ENCODE data around the gene RAET1E.
"Not testable (repeated sequence)": the region's sequence is repeated elsewhere in the genome, so short reads cannot be mapped to it uniquely, and the experiment has no call there.

Gene RAET1E

GRCh38 chr6:149895833-149896271 lies 2.1 kb downstream of the RAET1E start:
- Histone ChIP-seq H3F3A (ENCODE audit: insufficient read depth) (no peaks in the 10 kb centered on the region), H4K20me1 (ENCODE audit: low read depth, low read length) (no peaks in the 10 kb centered on the region), H2AFZ (ENCODE audit: low read depth, low read length, severe bottlenecking) (no peak overlapping the region), H3K9me2 (replicated peaks; ENCODE audit: insufficient read depth, low read length) (no peaks in the 10 kb centered on the region), H3K4me2 (ENCODE audit: low read depth, low read length, poor library complexity, severe bottlenecking) (no peak overlapping the region), H3K4me3 (ENCODE audit: insufficient read depth, low read length, poor library complexity, severe bottlenecking) (no peak overlapping the region), H3K27me3 (ENCODE audit: low read length) (no peaks in the 10 kb centered on the region), H3K27ac (ENCODE audit: low read depth, low read length) (no peak overlapping the region), H3K36me3 (ENCODE audit: low read length) (no peaks in the 10 kb centered on the region), H3K9me3 (ENCODE audit: insufficient read depth, low read length) (no peaks in the 10 kb centered on the region), H3K79me2 (ENCODE audit: insufficient read depth, low read length) (no peaks in the 10 kb centered on the region), H3K9ac (ENCODE audit: low read length) (no peak overlapping the region)
- TF ChIP-seq, protein P1, sequence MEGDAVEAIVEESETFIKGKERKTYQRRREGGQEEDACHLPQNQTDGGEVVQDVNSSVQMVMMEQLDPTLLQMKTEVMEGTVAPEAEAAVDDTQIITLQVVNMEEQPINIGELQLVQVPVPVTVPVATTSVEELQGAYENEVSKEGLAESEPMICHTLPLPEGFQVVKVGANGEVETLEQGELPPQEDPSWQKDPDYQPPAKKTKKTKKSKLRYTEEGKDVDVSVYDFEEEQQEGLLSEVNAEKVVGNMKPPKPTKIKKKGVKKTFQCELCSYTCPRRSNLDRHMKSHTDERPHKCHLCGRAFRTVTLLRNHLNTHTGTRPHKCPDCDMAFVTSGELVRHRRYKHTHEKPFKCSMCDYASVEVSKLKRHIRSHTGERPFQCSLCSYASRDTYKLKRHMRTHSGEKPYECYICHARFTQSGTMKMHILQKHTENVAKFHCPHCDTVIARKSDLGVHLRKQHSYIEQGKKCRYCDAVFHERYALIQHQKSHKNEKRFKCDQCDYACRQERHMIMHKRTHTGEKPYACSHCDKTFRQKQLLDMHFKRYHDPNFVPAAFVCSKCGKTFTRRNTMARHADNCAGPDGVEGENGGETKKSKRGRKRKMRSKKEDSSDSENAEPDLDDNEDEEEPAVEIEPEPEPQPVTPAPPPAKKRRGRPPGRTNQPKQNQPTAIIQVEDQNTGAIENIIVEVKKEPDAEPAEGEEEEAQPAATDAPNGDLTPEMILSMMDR (IDR thresholded peaks at IDR 0.05; ENCODE audit: insufficient read depth, low read length, poor library complexity, severe bottlenecking), result no peak
- TF ChIP-seq EZH2phosphoT487 (conservative IDR thresholded peaks at IDR 0.05; ENCODE audit: low read length), result no peak

GRCh38 chr6:149895048-149895590 lies 2.8 kb downstream of the RAET1E start:
- Histone ChIP-seq H3K9me3 (ENCODE audit: insufficient read depth, low read length) (no peaks in the 10 kb centered on the region), H3F3A (ENCODE audit: insufficient read depth) (no peaks in the 10 kb centered on the region), H3K36me3 (ENCODE audit: low read length) (no peaks in the 10 kb centered on the region), H3K79me2 (ENCODE audit: insufficient read depth, low read length) (no peaks in the 10 kb centered on the region), H2AFZ (ENCODE audit: low read depth, low read length, severe bottlenecking) (no peak overlapping the region), H3K4me2 (ENCODE audit: low read depth, low read length, poor library complexity, severe bottlenecking) (no peak overlapping the region), H4K20me1 (ENCODE audit: low read depth, low read length) (no peaks in the 10 kb centered on the region), H3K27me3 (ENCODE audit: low read length) (no peaks in the 10 kb centered on the region), H3K27ac (ENCODE audit: low read depth, low read length) (no peak overlapping the region), H3K9me2 (replicated peaks; ENCODE audit: insufficient read depth, low read length) (no peaks in the 10 kb centered on the region), H3K4me3 (ENCODE audit: insufficient read depth, low read length, poor library complexity, severe bottlenecking) (no peak overlapping the region), H3K9ac (ENCODE audit: low read length) (no peak overlapping the region)
- TF ChIP-seq EZH2phosphoT487 (conservative IDR thresholded peaks at IDR 0.05; ENCODE audit: low read length), result no peak
- TF ChIP-seq, protein P1 (IDR thresholded peaks at IDR 0.05; ENCODE audit: insufficient read depth, low read length, poor library complexity, severe bottlenecking), result no peak

GRCh38 chr6:149891864-149892263 lies 6.0 kb downstream of the RAET1E start:
- H3K27ac ChIP-seq (ENCODE audit: low read depth, low read length), result not testable (repeated sequence)

GRCh38 chr6:149891259-149891658 lies 6.7 kb downstream of the RAET1E start:
- Histone ChIP-seq H3F3A (ENCODE audit: insufficient read depth) (no peaks in the 10 kb centered on the region), H3K36me3 (ENCODE audit: low read length) (no peaks in the 10 kb centered on the region), H3K27me3 (ENCODE audit: low read length) (no peaks in the 10 kb centered on the region), H3K27ac (ENCODE audit: low read depth, low read length) (no peak overlapping the region), H3K79me2 (ENCODE audit: insufficient read depth, low read length) (no peaks in the 10 kb centered on the region), H3K9me3 (ENCODE audit: insufficient read depth, low read length) (no peaks in the 10 kb centered on the region), H2AFZ (ENCODE audit: low read depth, low read length, severe bottlenecking) (no peak overlapping the region), H3K9me2 (replicated peaks; ENCODE audit: insufficient read depth, low read length) (no peaks in the 10 kb centered on the region), H3K9ac (ENCODE audit: low read length) (no peak overlapping the region), H3K4me2 (ENCODE audit: low read depth, low read length, poor library complexity, severe bottlenecking) (no peak overlapping the region), H3K4me3 (ENCODE audit: insufficient read depth, low read length, poor library complexity, severe bottlenecking) (no peak overlapping the region), H4K20me1 (ENCODE audit: low read depth, low read length) (no peaks in the 10 kb centered on the region)
- no peak for TF ChIP-seq EZH2phosphoT487 (conservative IDR thresholded peaks at IDR 0.05; ENCODE audit: low read length)
- TF ChIP-seq, protein P1 (IDR thresholded peaks at IDR 0.05; ENCODE audit: insufficient read depth, low read length, poor library complexity, severe bottlenecking), result no peak

More at GRCh38 chr6:149891864-149892263, 6.0 kb downstream of the RAET1E start:
- not testable (repeated sequence) for H3K36me3 ChIP-seq (ENCODE audit: low read length); H2AFZ ChIP-seq (ENCODE audit: low read depth, low read length, severe bottlenecking); H3K9ac ChIP-seq (ENCODE audit: low read length); H3K4me3 ChIP-seq (ENCODE audit: insufficient read depth, low read length, poor library complexity, severe bottlenecking); H4K20me1 ChIP-seq (ENCODE audit: low read depth, low read length); H3K79me2 ChIP-seq (ENCODE audit: insufficient read depth, low read length); H3K4me2 ChIP-seq (ENCODE audit: low read depth, low read length, poor library complexity, severe bottlenecking); H3K9me3 ChIP-seq (ENCODE audit: insufficient read depth, low read length); H3K27me3 ChIP-seq (ENCODE audit: low read length); H3K9me2 ChIP-seq (replicated peaks; ENCODE audit: insufficient read depth, low read length); H3F3A ChIP-seq (ENCODE audit: insufficient read depth)

Measured in SU-DHL-6 (cell line).